Activated CD4-positive, alpha-beta T cell treated with anti-CD3 and anti-CD28 coated beads, Interleukin-2, amount 10 ng/mL, durations not matched to agents 7 days and 5 days (primary cell): ENCODE data around the gene OR2A5. TPM values are rescaled to one million over a fixed set of nuclear protein-coding genes. Genes with fewer than 3 reads are reported as not detected.
"Not testable (repeated sequence)": the region's sequence is repeated elsewhere in the genome, so short reads cannot be mapped to it uniquely, and the experiment has no call there.

ENCODE experiments used
- CTCF ChIA-PET: fragments of 350-600 bp; sonication (Branson Sonifier 250); formaldehyde crosslinking; loops from one replicate; lab custom pipeline; 2021; ENCODE audit warnings: antibody characterized with exemption; lab: Charles Lee
- POLR2A ChIA-PET: fragments of 350-600 bp; sonication (Branson Sonifier 250); formaldehyde crosslinking; loops from one replicate; lab custom pipeline; 2021; ENCODE audit warnings: antibody characterized with exemption; lab: Charles Lee
- DNase-seq: peaks from one replicate; pipeline ENCODE4 v3.0.0-alpha.2; 2020
- H3K27ac Mint-ChIP-seq: one replicate; pipeline ENCODE4 v1.8.0; 2021; ENCODE audit warnings: mild to moderate bottlenecking, moderate library complexity, mixed read lengths
- H3K27me3 Mint-ChIP-seq: one replicate; pipeline ENCODE4 v1.8.0; 2021; ENCODE audit warnings: mixed read lengths
- H3K36me3 Mint-ChIP-seq: one replicate; pipeline ENCODE4 v1.8.0; 2021; ENCODE audit warnings: low read depth, mixed read lengths
- H3K4me1 Mint-ChIP-seq: one replicate; pipeline ENCODE4 v1.8.0; 2021; ENCODE audit warnings: mixed read lengths
- H3K4me3 Mint-ChIP-seq: one replicate; pipeline ENCODE4 v1.8.0; 2021; ENCODE audit warnings: mild to moderate bottlenecking, moderate library complexity, mixed read lengths
- H3K9me3 Mint-ChIP-seq: one replicate; pipeline ENCODE4 v1.8.0; 2021; ENCODE audit warnings: mixed read lengths
- total RNA-seq, 2 experiments: library from RNA; stranded (reverse); gene quantifications; one replicate each; pipeline ENCODE4 v1.2.3, GENCODE V29; 2021

OR2A5 gene, protein sequence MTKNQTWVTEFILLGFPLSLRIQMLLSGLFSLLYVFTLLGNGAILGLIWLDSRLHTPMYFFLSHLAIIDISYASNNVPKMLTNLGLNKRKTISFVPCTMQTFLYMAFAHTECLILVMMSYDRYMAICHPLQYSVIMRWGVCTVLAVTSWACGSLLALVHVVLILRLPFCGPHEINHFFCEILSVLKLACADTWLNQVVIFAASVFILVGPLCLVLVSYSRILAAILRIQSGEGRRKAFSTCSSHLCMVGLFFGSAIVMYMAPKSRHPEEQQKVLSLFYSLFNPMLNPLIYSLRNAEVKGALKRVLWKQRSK
- not detected for total RNA-seq

DNA sequence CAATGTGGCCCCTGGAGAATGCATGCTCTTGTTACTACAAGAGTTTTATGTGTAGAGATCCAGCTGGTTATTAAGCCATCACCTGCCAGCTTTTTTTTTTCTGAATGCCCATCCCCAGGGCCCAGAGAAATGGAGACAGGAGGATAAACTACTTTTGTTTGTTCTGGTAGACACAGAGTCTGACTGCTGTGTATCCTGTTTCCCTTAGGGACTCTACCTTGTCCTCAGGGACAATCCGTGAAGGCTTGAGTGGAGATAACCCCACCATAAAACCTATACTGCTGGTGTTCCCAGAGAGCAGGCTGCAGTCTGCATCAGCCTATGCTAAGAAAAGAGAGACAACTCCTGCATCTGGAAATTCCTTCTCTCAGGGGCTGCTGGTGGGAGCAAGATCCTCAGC, at the start of gene OR2A5:
Gene OR2A5 (plus strand): TSS at position 301 of the 400 bp plus-strand sequence. CDS start 1,454 bp downstream, outside the sequence.
- ChIA-PET POLR2A (no interaction called here), CTCF (no interaction called here)

GRCh38 chr7:144000020-144000419, 48.7 kb upstream of the OR2A5 start, which contains the start of gene OR6B1:
TSS of gene OR6B1 (plus strand) at chr7:144000320. CDS start at chr7:144003997, 3,677 bp downstream.
- CTCF ChIA-PET, result no interaction called here
- no peak within 1 kb of the TSS for H3K4me3 Mint-ChIP-seq

More for the DNA sequence above, at the start of gene OR2A5:
- Mint-ChIP-seq H3K4me3 (no peak within 1 kb of the TSS), H3K27ac (no peak within 1 kb of the TSS), H3K4me1 (no peaks in the 10 kb centered on the region), H3K27me3 (peaks cover 7% of the 10 kb centered on the region), H3K9me3 (no peaks in the 10 kb centered on the region), H3K36me3 (no peaks in the 10 kb centered on the region)
- DNase-seq, result no peak

DNA sequence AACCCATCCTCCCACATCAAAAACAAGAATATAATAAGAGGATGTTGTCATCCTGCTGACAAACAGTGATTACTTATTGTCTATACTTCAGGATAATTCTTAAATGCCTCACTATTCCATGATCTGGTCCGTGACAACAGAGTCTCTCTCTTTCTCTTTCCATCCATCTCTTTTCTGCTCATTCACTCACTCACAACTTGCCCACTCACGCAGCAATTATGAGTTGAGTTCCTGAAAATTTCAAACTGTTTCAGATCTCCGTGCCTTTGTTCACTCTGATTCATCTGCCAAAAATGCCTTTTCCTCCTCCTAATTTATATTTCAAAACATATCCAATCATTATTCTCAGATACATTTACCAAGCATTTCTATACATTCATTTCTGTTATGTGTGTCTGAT, 47.2 kb upstream of the OR2A5 start:
- H3K4me3 Mint-ChIP-seq, result no peak overlapping the region
- ChIA-PET CTCF (no interaction called here), POLR2A (no interaction called here)
- H3K27ac Mint-ChIP-seq, result no peak overlapping the region
- no peak for DNase-seq
- no peaks in the 10 kb centered on the region for H3K9me3 Mint-ChIP-seq
- no peaks in the 10 kb centered on the region for H3K4me1 Mint-ChIP-seq
- peaks cover 15% of the 10 kb centered on the region for H3K27me3 Mint-ChIP-seq
- no peaks in the 10 kb centered on the region for H3K36me3 Mint-ChIP-seq

More at GRCh38 chr7:144000020-144000419, 48.7 kb upstream of the OR2A5 start, which contains the start of gene OR6B1:
- H3K4me1 Mint-ChIP-seq, result no peaks in the 10 kb centered on the region
- no peak for DNase-seq
- POLR2A ChIA-PET, result no interaction called here
- no peak within 1 kb of the TSS for H3K27ac Mint-ChIP-seq
- H3K27me3 Mint-ChIP-seq, result peaks cover 9% of the 10 kb centered on the region
- no peaks in the 10 kb centered on the region for H3K36me3 Mint-ChIP-seq
- no peaks in the 10 kb centered on the region for H3K9me3 Mint-ChIP-seq

- Mint-ChIP-seq H3K27me3 (peaks cover 18% of the 10 kb centered on the region), H3K4me3 (no peak overlapping the region), H3K27ac (no peak overlapping the region), H3K9me3 (peaks cover 4% of the 10 kb centered on the region), H3K36me3 (no peaks in the 10 kb centered on the region), H3K4me1 (no peaks in the 10 kb centered on the region)
- CTCF ChIA-PET, result no interaction called here
- POLR2A ChIA-PET, result no interaction called here
- DNase-seq, result no peak
Measured at GRCh38 chr7:144004703-144005102, 44.0 kb upstream of the OR2A5 start.

DNA sequence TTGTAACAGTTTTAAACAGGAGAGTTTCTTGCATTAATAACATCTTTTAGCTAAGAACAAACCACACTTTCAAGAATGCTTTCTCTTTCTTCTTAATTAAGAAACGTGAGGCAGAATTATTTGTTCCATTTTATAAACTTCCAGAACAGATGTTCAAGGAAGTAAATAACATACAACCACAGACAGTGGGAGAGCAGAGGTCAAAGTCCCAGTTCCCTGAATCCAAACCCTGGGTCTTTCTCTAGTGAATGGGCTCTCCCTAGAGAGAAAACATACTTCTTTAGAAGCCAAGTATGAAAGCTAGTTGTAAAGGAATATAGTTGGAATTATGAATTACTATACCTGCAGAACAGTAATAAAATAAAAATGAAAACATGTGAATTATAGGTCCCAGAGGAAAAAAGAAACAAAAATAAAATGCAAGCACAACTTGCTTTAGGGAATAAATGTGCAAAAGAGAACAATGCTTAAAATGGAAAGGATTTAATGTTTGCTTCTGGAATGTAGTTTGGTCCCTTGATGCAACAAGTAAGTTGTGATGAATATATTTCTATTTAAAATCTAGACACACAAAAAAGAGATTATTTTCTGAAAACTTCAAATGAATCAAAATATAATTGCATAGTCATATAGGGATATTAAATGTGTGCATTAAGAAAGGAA, 42.6 kb upstream of the OR2A5 start:
- CTCF ChIA-PET, result no interaction called here
- Mint-ChIP-seq H3K27ac (no peak overlapping the region), H3K9me3 (peaks cover 4% of the 10 kb centered on the region), H3K36me3 (no peaks in the 10 kb centered on the region), H3K4me1 (no peaks in the 10 kb centered on the region), H3K27me3 (peaks cover 18% of the 10 kb centered on the region), H3K4me3 (no peak overlapping the region)
- POLR2A ChIA-PET, result no interaction called here
- no peak for DNase-seq

DNA sequence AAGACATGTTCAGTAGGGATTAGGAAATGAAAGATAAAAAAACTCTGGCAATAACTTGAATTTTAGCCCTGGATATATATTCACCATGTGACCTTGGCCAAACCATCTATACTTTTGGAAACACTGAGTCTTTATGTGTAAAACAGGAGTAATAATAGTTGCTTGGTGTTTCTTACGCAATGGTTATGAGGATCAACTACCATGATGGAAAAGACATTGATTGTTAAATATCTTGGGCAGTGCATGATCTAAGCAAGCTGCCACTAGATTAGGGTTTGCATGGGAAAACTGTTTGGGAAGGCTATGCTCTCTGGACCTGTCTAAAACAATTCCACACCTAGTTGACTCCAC, 42.1 kb upstream of the OR2A5 start:
- no peaks in the 10 kb centered on the region for H3K36me3 Mint-ChIP-seq
- H3K27ac Mint-ChIP-seq, result no peak overlapping the region
- no peak for DNase-seq
- peaks cover 4% of the 10 kb centered on the region for H3K9me3 Mint-ChIP-seq
- no peak overlapping the region for H3K4me3 Mint-ChIP-seq
- H3K27me3 Mint-ChIP-seq, result peaks cover 15% of the 10 kb centered on the region
- ChIA-PET CTCF (no interaction called here), POLR2A (no interaction called here)
- no peaks in the 10 kb centered on the region for H3K4me1 Mint-ChIP-seq

DNA sequence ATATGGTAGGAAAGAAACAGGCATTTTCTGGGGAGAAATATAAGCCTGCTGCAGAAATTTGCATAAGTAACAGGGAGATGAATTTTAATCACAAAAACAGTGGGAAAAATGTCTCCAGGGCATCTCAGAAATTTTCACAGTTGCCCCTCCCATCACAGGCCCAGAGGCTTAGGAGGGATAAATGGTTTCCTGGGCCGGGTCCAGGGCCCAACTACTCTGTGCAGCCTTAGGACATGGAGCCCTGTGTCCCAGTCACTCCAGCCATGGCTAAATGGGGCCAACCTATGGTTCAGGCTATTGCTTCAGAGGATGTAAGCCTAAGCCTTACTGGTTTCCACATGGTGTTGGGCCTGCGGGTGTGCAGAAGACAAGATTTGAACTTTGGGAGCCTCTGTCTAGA, 39.4 kb upstream of the OR2A5 start:
- H3K4me1 Mint-ChIP-seq, result no peaks in the 10 kb centered on the region
- H3K4me3 Mint-ChIP-seq, result no peak overlapping the region
- peaks cover 16% of the 10 kb centered on the region for H3K27me3 Mint-ChIP-seq
- CTCF ChIA-PET, result no interaction called here
- H3K36me3 Mint-ChIP-seq, result no peaks in the 10 kb centered on the region
- no peak for DNase-seq
- POLR2A ChIA-PET, result no interaction called here
- H3K9me3 Mint-ChIP-seq, result peaks cover 4% of the 10 kb centered on the region
- H3K27ac Mint-ChIP-seq, result no peak overlapping the region

DNA sequence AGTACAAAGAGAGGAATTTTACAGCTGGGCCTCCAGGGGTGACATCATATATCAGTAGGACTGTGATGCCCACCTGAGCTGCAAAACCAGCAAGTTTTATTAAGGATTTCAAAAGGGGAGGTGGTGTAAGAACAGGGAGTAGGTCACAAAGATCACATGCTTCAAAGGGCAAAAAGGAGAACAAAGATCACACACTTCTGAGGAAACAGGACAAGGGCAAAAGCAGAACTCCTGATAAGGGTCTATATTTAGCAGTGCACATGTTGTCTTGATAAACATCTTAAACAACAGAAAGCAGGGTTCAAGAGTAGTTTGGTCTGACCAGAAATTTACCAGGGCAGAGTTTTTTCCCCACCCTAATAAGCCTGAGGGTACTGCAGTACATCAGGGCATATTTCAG, 38.7 kb upstream of the OR2A5 start:
- H3K9me3 Mint-ChIP-seq, H3K4me1 Mint-ChIP-seq, H3K4me3 Mint-ChIP-seq, H3K36me3 Mint-ChIP-seq, POLR2A ChIA-PET, DNase-seq, H3K27ac Mint-ChIP-seq, CTCF ChIA-PET: not testable (repeated sequence)
- peaks cover 14% of the 10 kb centered on the region for H3K27me3 Mint-ChIP-seq

- DNase-seq, H3K4me3 Mint-ChIP-seq, POLR2A ChIA-PET, H3K9me3 Mint-ChIP-seq, CTCF ChIA-PET, H3K27ac Mint-ChIP-seq, H3K4me1 Mint-ChIP-seq, H3K36me3 Mint-ChIP-seq: not testable (repeated sequence)
- peaks cover 11% of the 10 kb centered on the region for H3K27me3 Mint-ChIP-seq
Measured at GRCh38 chr7:144010821-144011220, 37.9 kb upstream of the OR2A5 start.

DNA sequence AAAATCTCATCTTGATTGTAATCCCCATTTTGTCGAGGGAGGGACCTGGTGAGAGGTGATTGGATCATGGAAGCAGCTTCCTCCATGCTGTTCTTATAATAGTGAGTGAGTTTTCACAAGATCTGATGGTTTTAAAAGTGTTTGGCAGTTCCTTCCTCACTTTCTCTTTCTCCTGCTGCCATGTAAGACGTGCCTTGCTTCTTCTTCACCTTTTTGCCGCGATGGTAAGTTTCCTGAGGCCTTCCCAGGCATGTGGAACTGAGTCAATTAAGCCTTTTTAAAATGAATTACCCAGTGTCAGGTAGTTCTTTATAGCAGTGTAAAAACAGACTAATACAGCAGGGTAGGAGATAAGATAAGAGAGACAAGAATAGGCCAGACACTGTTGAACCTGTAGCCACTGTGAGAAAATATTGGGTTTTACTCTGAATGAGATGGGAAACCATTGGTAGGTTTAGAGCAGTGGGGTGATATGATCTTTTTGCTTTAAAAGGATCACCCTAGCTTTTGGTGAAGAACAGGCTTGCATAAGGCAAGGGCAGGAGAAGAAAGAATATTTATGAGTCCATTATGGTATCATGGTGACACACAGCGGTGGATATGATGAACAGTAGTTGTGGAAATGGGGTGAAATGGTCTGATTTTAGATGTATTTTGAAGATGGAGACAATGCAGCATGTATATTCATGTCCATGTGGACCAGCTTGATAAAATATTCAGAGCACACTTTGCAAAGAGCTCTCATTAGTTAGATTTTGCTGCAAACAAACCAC, 37.1 kb upstream of the OR2A5 start:
- Mint-ChIP-seq H3K36me3 (no peaks in the 10 kb centered on the region), H3K4me3 (no peak overlapping the region), H3K4me1 (no peaks in the 10 kb centered on the region), H3K27me3 (peaks cover 7% of the 10 kb centered on the region), H3K27ac (no peak overlapping the region), H3K9me3 (peaks cover 4% of the 10 kb centered on the region)
- no peak for DNase-seq
- ChIA-PET POLR2A (no interaction called here), CTCF (no interaction called here)

- POLR2A ChIA-PET, result no interaction called here
- no peaks in the 10 kb centered on the region for H3K36me3 Mint-ChIP-seq
- CTCF ChIA-PET, result no interaction called here
- peaks cover 2% of the 10 kb centered on the region for H3K27me3 Mint-ChIP-seq
- no peak for DNase-seq
- H3K4me1 Mint-ChIP-seq, result no peaks in the 10 kb centered on the region
- no peak overlapping the region for H3K27ac Mint-ChIP-seq
- no peaks in the 10 kb centered on the region for H3K9me3 Mint-ChIP-seq
- H3K4me3 Mint-ChIP-seq, result no peak overlapping the region
Measured at GRCh38 chr7:144018065-144018464, 30.7 kb upstream of the OR2A5 start.

GRCh38 chr7:144019457-144019856, 29.3 kb upstream of the OR2A5 start:
- ChIA-PET POLR2A (no interaction called here), CTCF (interaction anchor here (1.0 kb wide), 1 partner anchor 88 kb away, joined by 3 read pairs; no protein-coding TSS in a partner anchor)
- Mint-ChIP-seq H3K27me3 (no peaks in the 10 kb centered on the region), H3K27ac (no peak overlapping the region), H3K9me3 (no peaks in the 10 kb centered on the region), H3K36me3 (no peaks in the 10 kb centered on the region), H3K4me3 (no peak overlapping the region), H3K4me1 (no peaks in the 10 kb centered on the region)
- DNase-seq, result no peak

DNA sequence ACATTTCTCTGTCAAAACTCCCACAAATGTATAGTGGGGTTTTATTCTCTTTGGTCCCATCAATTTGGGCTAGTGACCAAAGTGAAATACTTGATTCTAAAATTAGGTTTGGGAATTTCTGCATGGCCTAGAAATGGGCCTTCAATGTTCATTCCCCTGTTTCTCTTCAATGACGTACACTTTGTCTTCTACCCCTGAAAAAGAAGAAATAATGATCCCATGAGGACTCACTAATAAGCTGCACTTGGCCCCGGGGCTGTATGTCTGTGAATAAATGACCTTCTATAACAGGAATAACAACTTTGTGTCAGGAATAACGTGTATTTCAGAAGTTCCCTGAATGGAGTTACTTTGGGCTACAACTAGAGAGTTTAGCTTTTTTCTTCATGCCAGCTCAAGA, 28.4 kb upstream of the OR2A5 start:
- Mint-ChIP-seq H3K27me3 (no peaks in the 10 kb centered on the region), H3K4me3 (no peak overlapping the region), H3K4me1 (no peaks in the 10 kb centered on the region), H3K36me3 (no peaks in the 10 kb centered on the region), H3K9me3 (no peaks in the 10 kb centered on the region), H3K27ac (no peak overlapping the region)
- POLR2A ChIA-PET, result no interaction called here
- CTCF ChIA-PET, result interaction anchor here (1.0 kb wide), 1 partner anchor 89 kb away, joined by 3 read pairs; no protein-coding TSS in a partner anchor
- DNase-seq, result no peak
